ENCODE results near the gene GPR34.

- TF ChIP-seq CTCF (IDR thresholded peaks at IDR 0.05) (no peak), EZH2 (IDR thresholded peaks at IDR 0.05; ENCODE audit: borderline replicate concordance, insufficient read depth, low read depth, low read length, poor library complexity, severe bottlenecking) (no peak)
These were observed 39.4 kb downstream of the GPR34 start for GRCh38 chrX:41728125-41728524.

All from B cell (primary cell).